GM12878 (cell line): ENCODE data around the gene ZNF48. TPM values are rescaled to one million over a fixed set of nuclear protein-coding genes. Genes with fewer than 3 reads are reported as not detected.

Experiments used
- ATAC-seq: fragments of 200-7000 bp; cut with Tn5 transposase; 3 replicates; pipeline ENCODE4 v1.9.1; 2020; ENCODE audit warnings: mild to moderate bottlenecking, moderate library complexity
- BruUV-seq: library from RNA; stranded (reverse); fragments of 400-500 nt; replicated peaks from 2 replicates; lab custom pipeline; 2021; lab: Mats Ljungman, UMichigan
- CTCF ChIA-PET: fragments of 300-600 bp; sonication (Branson Sonifier 250); formaldehyde crosslinking; extraction: SDS; loops from one replicate; lab custom pipeline; 2021; ENCODE audit warnings: inconsistent platforms; lab: Yijun Ruan, JAX
- POLR2A ChIA-PET: fragments of 350-600 bp; formaldehyde crosslinking; extraction: SDS; loops from one replicate; lab custom pipeline; 2021; ENCODE audit warnings: inconsistent platforms; lab: Charles Lee
- RAD21 ChIA-PET: fragments of 300-600 bp; sonication (Branson Sonifier 250); formaldehyde crosslinking; loops from one replicate; lab custom pipeline; 2023; ENCODE audit warnings: antibody characterized with exemption; ENCODE audit not compliant: unreplicated experiment; lab: Charles Lee
- SMC1A ChIA-PET: fragments of 300-600 bp; sonication (Branson Sonifier 250); formaldehyde crosslinking; loops from one replicate; lab custom pipeline; 2023; ENCODE audit not compliant: unreplicated experiment, uncharacterized antibody; lab: Charles Lee
- DNase-seq: peaks from one replicate; pipeline ENCODE4 v3.0.0-alpha.2; 2011; ENCODE audit warnings: low read depth, low spot score
- FAIRE-seq: peaks from 3 replicates; lab custom pipeline; 2011; peaks lifted over from hg19 to GRCh38; lab: Jason Lieb, UNC
- H2AFZ ChIP-seq: 2 replicates; pipeline ENCODE4 v1.6.0; 2011; ENCODE audit warnings: low read depth, low read length, control low read depth; ENCODE audit not compliant: control insufficient read depth
- H3K27ac ChIP-seq: 2 replicates; pipeline ENCODE4 v1.5.1; 2011; ENCODE audit warnings: control low read depth; ENCODE audit not compliant: control insufficient read depth, insufficient read depth
- H3K27me3 ChIP-seq, 2 experiments: replicated peaks in 1 of 2; 2 replicates each; pipeline versions ENCODE4 v1.6.0 to v1.6.1; 2011; ENCODE audit warnings: low read length in 1 of 2; ENCODE audit not compliant: control insufficient read depth in 2 of 2, insufficient read depth in 2 of 2
- H3K36me3 ChIP-seq, 2 experiments: 2 replicates each; pipeline ENCODE4 v1.5.1; 2011; ENCODE audit warnings: low read length in 1 of 2; ENCODE audit not compliant: control insufficient read depth in 2 of 2, insufficient read depth in 2 of 2
- H3K4me1 ChIP-seq: 2 replicates; pipeline ENCODE4 v1.6.1; 2011; ENCODE audit warnings: mild to moderate bottlenecking, low read length, moderate library complexity, mixed read lengths; ENCODE audit not compliant: control insufficient read depth, insufficient read depth
- H3K4me2 ChIP-seq: 2 replicates; pipeline ENCODE4 v1.6.0; 2011; ENCODE audit warnings: control low read depth; ENCODE audit not compliant: control insufficient read depth, insufficient read depth
- H3K4me3 ChIP-seq: fragments of 200-600 bp; sonication (generic); 2 replicates; pipeline ENCODE4 v1.5.1; 2016
- H3K79me2 ChIP-seq: 2 replicates; pipeline ENCODE4 v1.6.0; 2011; ENCODE audit warnings: low read length; ENCODE audit not compliant: control insufficient read depth, insufficient read depth
- H3K9ac ChIP-seq: 2 replicates; pipeline ENCODE4 v1.8.0; 2011; ENCODE audit warnings: low read length, control low read depth, mixed read lengths; ENCODE audit not compliant: control insufficient read depth, insufficient read depth
- H3K9me3 ChIP-seq: replicated peaks from 3 replicates; pipeline ENCODE4 v1.5.1; 2011; ENCODE audit warnings: mild to moderate bottlenecking, low read length; ENCODE audit not compliant: control insufficient read depth, insufficient read depth
- H4K20me1 ChIP-seq: 2 replicates; pipeline ENCODE4 v1.6.0; 2011; ENCODE audit not compliant: control insufficient read depth, insufficient read depth
- ATF3 ChIP-seq: IDR thresholded peaks from 2 replicates; pipeline ENCODE4 v1.6.1; 2011; ENCODE audit warnings: low read depth, mild to moderate bottlenecking, low read length, moderate library complexity, borderline replicate concordance; ENCODE audit errors: extremely low read depth
- CHD2 ChIP-seq: IDR thresholded peaks from 2 replicates; pipeline ENCODE4 v1.6.1; 2011; ENCODE audit warnings: low read depth, low read length, improper control_type of control experiment, borderline replicate concordance
- ESRRA ChIP-seq: IDR thresholded peaks from 2 replicates; pipeline ENCODE4 v1.6.1; 2012; ENCODE audit warnings: mild to moderate bottlenecking, low read length, improper control_type of control experiment
- JUND ChIP-seq: IDR thresholded peaks from 2 replicates; pipeline ENCODE4 v1.6.1; 2012; ENCODE audit warnings: low read depth, mild to moderate bottlenecking, low read length, improper control_type of control experiment, moderate library complexity
- NBN ChIP-seq: fragments of 450-650 bp; IDR thresholded peaks from 2 replicates; pipeline ENCODE4 v1.6.1; 2016
- NFIC ChIP-seq: IDR thresholded peaks from 2 replicates; pipeline ENCODE4 v1.6.1; 2012; ENCODE audit warnings: low read depth, mild to moderate bottlenecking, inconsistent platforms, low read length, moderate library complexity
- NR2F1 ChIP-seq: fragments of 450-650 bp; conservative IDR thresholded peaks from 2 replicates; pipeline ENCODE4 v1.6.1; 2017; ENCODE audit warnings: mild to moderate bottlenecking
- PAX5 ChIP-seq: IDR thresholded peaks from 2 replicates; pipeline ENCODE4 v1.6.1; 2011; ENCODE audit warnings: low read depth, low read length, borderline replicate concordance
- PBX3 ChIP-seq: IDR thresholded peaks from 2 replicates; pipeline ENCODE4 v1.6.1; 2011; ENCODE audit warnings: mild to moderate bottlenecking, low read depth, low read length, moderate library complexity; ENCODE audit not compliant: insufficient replicate concordance
- POLR2A ChIP-seq: IDR thresholded peaks from 2 replicates; pipeline ENCODE4 v1.6.1; 2011; ENCODE audit warnings: low read depth, mild to moderate bottlenecking, low read length
- POU2F2 ChIP-seq: IDR thresholded peaks from 3 replicates; pipeline ENCODE4 v1.6.1; 2011; ENCODE audit warnings: low read depth, mild to moderate bottlenecking, low read length, borderline replicate concordance
- STAT1 ChIP-seq: fragments of 450-650 bp; conservative IDR thresholded peaks from 2 replicates; pipeline ENCODE4 v1.6.1; 2014; ENCODE audit warnings: antibody characterized with exemption, mild to moderate bottlenecking
- TAF1 ChIP-seq: IDR thresholded peaks from 2 replicates; pipeline ENCODE4 v1.6.1; 2011; ENCODE audit warnings: mild to moderate bottlenecking, low read depth, low read length, borderline replicate concordance
- WGBS: methylation state at CpG from one replicate; pipeline ENCODE4 v1.1.6; 2016; ENCODE audit warnings: low lambda C conversion rate; ENCODE audit not compliant: insufficient replicate concordance, insufficient coverage; ENCODE audit errors: missing lambda C conversion rate; 5-methylcytosine and 5-hydroxymethylcytosine counted together
- in situ Hi-C: fragments of 300-500 bp; cut with MboI; formaldehyde crosslinking; loops from 9 replicates; pipeline ENCODE4 v1.14.3; 2018; ENCODE audit warnings: mixed read lengths
- intact Hi-C: fragments of 100-400 bp; cut with micrococcal nuclease; formaldehyde crosslinking; loops from one replicate; pipeline ENCODE4 v1.14.2; 2022; ENCODE audit not compliant: unreplicated experiment
- polyA plus RNA-seq, 11 experiments: library from polyadenylated mRNA; depleted of rRNA in 4 of 11; unstranded in 6 of 11; stranded (reverse) in 5 of 11; fragments of >200 nt; fragmentation: Nextera tagmentation in 4 of 11; fragmentation: Illumina TruSeq in 1 of 11; extraction: Ambion mirVana in 4 of 11; extraction: Trizol in 1 of 11; gene quantifications; 1 replicate in 1 of 11; 2 replicates in 10 of 11; pipeline versions ENCODE4 v1.2.1 to v1.2.3, GENCODE V29; 2011 to 2016; ENCODE audit warnings: inconsistent platforms in 2 of 11, missing spikeins in 2 of 11, low read depth in 1 of 11
- total RNA-seq, 4 experiments: library from RNA; depleted of rRNA in 3 of 4; stranded (reverse); fragments of >200 nt in 3 of 4; fragmentation: Illumina TruSeq in 1 of 4; extraction: Trizol in 1 of 4; gene quantifications; 2 replicates each; pipeline versions ENCODE4 v1.2.1 to v1.2.3, GENCODE V29; 2013 to 2021
- TF ChIP-seq, protein P1 (sequence below): fragments of 450-650 bp; IDR thresholded peaks from 2 replicates; pipeline ENCODE4 v1.6.1; 2016; ENCODE audit warnings: mild to moderate bottlenecking, moderate library complexity, borderline replicate concordance

Gene ZNF48
- total and polyA plus RNA-seq, 10 of the 15 experiments (the other 5 are each of a cell fraction or from before 2014, with no cell fraction given) = 0.14 to 12.0 (median 4.2) TPM

- TF ChIP-seq NR2F1 (peak; percentile 82), TAF1 (peak; percentile 98), PBX3 (no peak), CHD2 (peak; percentile 39; the same call in 1 of the 2 replicates)
These were observed 39.9 kb upstream of the ZNF48 start, which contains the start of gene CD2BP2 (continued) for GRCh38 chr16:30355144-30355953.

GRCh38 chr16:30355954-30356308 is 39.3 kb upstream of the ZNF48 start:
- ChIA-PET CTCF (interaction anchor here (1.1 kb wide), 1 partner anchor 13 kb away, joined by 4 read pairs; no protein-coding TSS in a partner anchor), SMC1A (interaction anchor here (1.0 to 1.7 kb wide), 2 partner anchors 10 to 14 kb away, joined by 4 to 5 read pairs; partner anchors contain the start of gene TBC1D10B), POLR2A (interaction anchor here (0.8 to 3.8 kb wide), 3 partner anchors 9 to 42 kb away, joined by 3 to 21 read pairs (median 5); partner anchors contain the start of gene TBC1D10B), RAD21 (interaction anchor here (1.0 to 4.3 kb wide), 4 partner anchors 10 to 213 kb away, joined by 3 to 33 read pairs (median 8); partner anchors contain the start of gene TBC1D10B)
- ATAC-seq (no peak), FAIRE-seq (no peak), DNase-seq (no peak)
- Histone ChIP-seq H3K79me2 (peaks cover 18% of the 10 kb centered on the region), H3K9ac (peak overlapping the region; percentile 88), H3K27ac (peak overlapping the region; percentile 93), H3K36me3 (peaks cover 3 to 23% of the 10 kb centered on the region in 2 experiments), H3K27me3 (no peaks in the 10 kb centered on the region), H3K4me2 (peak overlapping the region; percentile 99), H3K9me3 (no peaks in the 10 kb centered on the region), H2AFZ (no peak overlapping the region; the same call in 1 of the 2 replicates), H3K4me1 (peaks cover 21% of the 10 kb centered on the region), H3K4me3 (peak overlapping the region; percentile 94), H4K20me1 (peaks cover 4% of the 10 kb centered on the region)
- BruUV-seq = no TSS peak
- TF ChIP-seq NFIC (0 out of 2 replicates have a peak, but pooled peaks have one; percentile 3), ATF3 (no peak), STAT1 (no peak), ESRRA (no peak), POU2F2 (no peak), POLR2A (peak; percentile 38; the same call in 1 of the 2 replicates), PAX5 (no peak), JUND (no peak), NBN (no peak)
- TF ChIP-seq, protein P1, sequence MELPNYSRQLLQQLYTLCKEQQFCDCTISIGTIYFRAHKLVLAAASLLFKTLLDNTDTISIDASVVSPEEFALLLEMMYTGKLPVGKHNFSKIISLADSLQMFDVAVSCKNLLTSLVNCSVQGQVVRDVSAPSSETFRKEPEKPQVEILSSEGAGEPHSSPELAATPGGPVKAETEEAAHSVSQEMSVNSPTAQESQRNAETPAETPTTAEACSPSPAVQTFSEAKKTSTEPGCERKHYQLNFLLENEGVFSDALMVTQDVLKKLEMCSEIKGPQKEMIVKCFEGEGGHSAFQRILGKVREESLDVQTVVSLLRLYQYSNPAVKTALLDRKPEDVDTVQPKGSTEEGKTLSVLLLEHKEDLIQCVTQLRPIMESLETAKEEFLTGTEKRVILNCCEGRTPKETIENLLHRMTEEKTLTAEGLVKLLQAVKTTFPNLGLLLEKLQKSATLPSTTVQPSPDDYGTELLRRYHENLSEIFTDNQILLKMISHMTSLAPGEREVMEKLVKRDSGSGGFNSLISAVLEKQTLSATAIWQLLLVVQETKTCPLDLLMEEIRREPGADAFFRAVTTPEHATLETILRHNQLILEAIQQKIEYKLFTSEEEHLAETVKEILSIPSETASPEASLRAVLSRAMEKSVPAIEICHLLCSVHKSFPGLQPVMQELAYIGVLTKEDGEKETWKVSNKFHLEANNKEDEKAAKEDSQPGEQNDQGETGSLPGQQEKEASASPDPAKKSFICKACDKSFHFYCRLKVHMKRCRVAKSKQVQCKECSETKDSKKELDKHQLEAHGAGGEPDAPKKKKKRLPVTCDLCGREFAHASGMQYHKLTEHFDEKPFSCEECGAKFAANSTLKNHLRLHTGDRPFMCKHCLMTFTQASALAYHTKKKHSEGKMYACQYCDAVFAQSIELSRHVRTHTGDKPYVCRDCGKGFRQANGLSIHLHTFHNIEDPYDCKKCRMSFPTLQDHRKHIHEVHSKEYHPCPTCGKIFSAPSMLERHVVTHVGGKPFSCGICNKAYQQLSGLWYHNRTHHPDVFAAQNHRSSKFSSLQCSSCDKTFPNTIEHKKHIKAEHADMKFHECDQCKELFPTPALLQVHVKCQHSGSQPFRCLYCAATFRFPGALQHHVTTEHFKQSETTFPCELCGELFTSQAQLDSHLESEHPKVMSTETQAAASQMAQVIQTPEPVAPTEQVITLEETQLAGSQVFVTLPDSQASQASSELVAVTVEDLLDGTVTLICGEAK = no peak
- 75% methylated on average over 7 of the region's 7 CpGs for WGBS
- in situ Hi-C loops = no loop called here
- intact Hi-C loops = loop anchor here (2.0 to 10.0 kb wide), 2 partner anchors 15 to 261 kb away; partner anchors contain the start of genes TBC1D10B, TBX6 and YPEL3
